ENCODE results near the gene KRTAP10-5.

The KRTAP10-5 gene

GRCh38 chr21:44571844-44572782, 8.3 kb downstream of the KRTAP10-5 start:
- H3K4me3 ChIP-seq (replicated peaks; ENCODE audit: low read depth, low read length) = no peak overlapping the region
- no peak for DNase-seq (ENCODE audit: extremely low read depth, low read depth)
- no peak for TF ChIP-seq CTCF (IDR thresholded peaks at IDR 0.05; ENCODE audit: low read depth, low read length, missing control alignments)

GRCh38 chr21:44571296-44571695, 9.1 kb downstream of the KRTAP10-5 start:
- no peak for TF ChIP-seq CTCF (IDR thresholded peaks at IDR 0.05; ENCODE audit: low read depth, low read length, missing control alignments)
- H3K4me3 ChIP-seq (replicated peaks; ENCODE audit: low read depth, low read length) = no peak overlapping the region
- no peak for DNase-seq (ENCODE audit: extremely low read depth, low read depth)

DNA sequence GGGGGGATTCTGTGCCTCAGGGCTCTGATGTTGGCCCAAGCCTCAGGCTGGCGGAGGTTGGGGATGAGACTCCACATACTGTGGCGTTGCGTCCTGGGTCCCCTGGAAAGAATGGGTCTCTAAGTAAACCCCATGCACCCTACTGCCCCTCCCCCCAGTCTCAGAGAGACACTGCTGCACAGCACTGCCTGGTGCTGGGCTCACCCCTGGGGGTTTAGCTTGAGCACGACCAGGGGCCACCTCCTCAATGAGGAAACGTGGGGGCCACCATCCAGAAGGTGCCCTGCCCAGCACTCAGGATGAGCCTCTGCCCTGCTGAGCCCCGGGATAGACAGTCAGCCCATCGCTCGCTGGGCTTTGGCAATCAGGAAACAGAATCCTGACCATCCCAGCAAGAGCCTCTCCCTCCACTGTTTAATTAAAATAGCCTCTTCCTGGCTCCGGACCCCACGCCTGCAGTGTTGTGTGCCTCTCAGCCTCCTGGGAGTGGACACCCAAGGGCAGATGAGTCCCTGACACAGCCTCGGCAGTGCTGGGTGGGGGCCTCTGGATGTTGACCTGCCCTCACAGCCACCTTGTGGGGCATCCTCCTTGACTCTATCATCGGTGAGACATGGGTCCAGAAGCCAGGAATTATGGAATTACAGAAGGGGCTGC, 10.4 kb downstream of the KRTAP10-5 start:
- DNase-seq (ENCODE audit: extremely low read depth, low read depth) = no peak

DNA sequence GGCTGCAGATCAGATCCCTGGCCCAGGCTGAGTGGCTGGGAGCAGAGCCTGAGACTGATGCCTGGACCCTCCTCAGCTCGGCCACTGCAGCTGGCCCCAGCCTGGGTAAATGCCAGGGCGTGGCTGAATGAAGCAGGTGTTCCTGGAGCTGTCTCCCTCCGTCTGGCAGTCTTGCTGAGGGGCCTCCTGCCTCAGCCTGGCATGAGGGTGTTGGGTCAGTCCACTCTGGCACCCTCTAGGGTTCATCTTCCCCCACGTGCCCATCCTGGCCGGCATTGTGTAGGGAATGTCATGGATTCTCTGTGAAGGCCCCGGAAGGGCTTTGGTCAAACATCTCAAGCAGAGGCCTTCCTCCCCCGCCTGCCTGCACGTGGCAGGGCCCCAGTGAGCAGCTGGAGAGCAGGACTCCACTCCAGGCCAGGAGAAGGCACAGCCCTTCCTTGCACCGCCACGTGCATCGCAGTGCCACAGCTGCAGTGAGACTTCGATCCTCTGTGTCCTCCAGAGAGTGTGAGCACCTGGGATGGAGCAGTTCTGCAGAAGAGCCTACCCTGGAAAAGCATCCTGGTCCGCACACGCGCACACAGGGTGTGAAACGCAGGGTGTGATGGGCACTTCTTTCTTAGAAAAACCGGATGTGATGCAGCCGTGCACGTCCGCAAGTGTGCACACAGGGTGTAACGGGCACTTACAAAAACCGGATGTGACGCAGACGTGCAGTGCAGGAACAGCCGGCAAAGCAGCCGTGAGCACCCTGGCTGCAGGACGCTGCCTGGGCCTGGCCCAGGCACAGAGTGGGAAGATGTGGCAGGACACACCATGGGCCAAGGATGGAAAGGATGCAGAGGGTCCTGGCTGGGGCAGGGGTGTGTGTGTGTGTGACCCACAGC, 11.5 kb downstream of the KRTAP10-5 start:
- H3K4me3 ChIP-seq (replicated peaks; ENCODE audit: low read depth, low read length) = no peak overlapping the region
- no peak for TF ChIP-seq CTCF (IDR thresholded peaks at IDR 0.05; ENCODE audit: low read depth, low read length, missing control alignments)
- DNase-seq (ENCODE audit: extremely low read depth, low read depth) = no peak

More for the DNA sequence above, 10.4 kb downstream of the KRTAP10-5 start:
- TF ChIP-seq CTCF (IDR thresholded peaks at IDR 0.05; ENCODE audit: low read depth, low read length, missing control alignments) = no peak
- no peak overlapping the region for H3K4me3 ChIP-seq (replicated peaks; ENCODE audit: low read depth, low read length)

DNA sequence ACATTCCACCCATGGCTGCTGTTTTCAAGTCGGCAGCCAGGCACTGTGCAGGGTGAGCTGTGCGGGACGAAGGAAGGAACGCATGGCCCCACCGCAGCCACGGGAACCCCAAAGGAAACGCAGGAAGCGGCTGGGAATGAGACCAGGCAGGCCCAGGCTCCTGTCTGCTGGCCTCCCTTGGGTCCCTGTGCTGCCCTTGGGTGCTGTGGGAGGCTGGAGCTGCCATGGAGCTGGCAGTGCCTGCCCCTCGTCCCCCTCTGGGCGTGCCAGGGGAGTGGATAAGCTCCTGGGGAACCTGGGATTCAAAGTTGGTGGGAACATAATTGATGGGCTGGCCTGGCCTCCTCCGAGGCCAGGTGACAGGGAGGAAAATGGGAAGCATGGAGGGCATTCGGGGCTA, 12.1 kb downstream of the KRTAP10-5 start:
- no peak overlapping the region for H3K4me3 ChIP-seq (replicated peaks; ENCODE audit: low read depth, low read length)
- TF ChIP-seq CTCF (IDR thresholded peaks at IDR 0.05; ENCODE audit: low read depth, low read length, missing control alignments) = no peak
- no peak for DNase-seq (ENCODE audit: extremely low read depth, low read depth)

- no peak overlapping the region for H3K4me3 ChIP-seq (replicated peaks; ENCODE audit: low read depth, low read length)
- no peak for DNase-seq (ENCODE audit: extremely low read depth, low read depth)
- no peak for TF ChIP-seq CTCF (IDR thresholded peaks at IDR 0.05; ENCODE audit: low read depth, low read length, missing control alignments)
Observed at GRCh38 chr21:44567481-44568171, 12.8 kb downstream of the KRTAP10-5 start.

Data from HFF-Myc (cell line).